ENCODE measurements around the gene HPSE2.

Gene HPSE2

GRCh38 chr10:98919899-98920298 is 315.8 kb downstream of the HPSE2 start:
- Histone ChIP-seq H3K9ac (ENCODE audit: low read length) (no peak overlapping the region), H2AFZ (ENCODE audit: low read depth, low read length) (no peak overlapping the region), H3K27ac (ENCODE audit: low read length) (no peak overlapping the region), H3K4me3 (ENCODE audit: low read length) (no peak overlapping the region), H3K9me3 (ENCODE audit: insufficient read depth, low read length) (no peaks in the 10 kb centered on the region), H3K4me2 (ENCODE audit: low read length) (no peak overlapping the region), H4K20me1 (ENCODE audit: insufficient read depth, low read length) (no peaks in the 10 kb centered on the region), H3K79me2 (ENCODE audit: low read length) (no peaks in the 10 kb centered on the region), H3K36me3 (replicated peaks; ENCODE audit: low read depth, low read length) (no peaks in the 10 kb centered on the region), H3K4me1 (ENCODE audit: low read length) (no peaks in the 10 kb centered on the region), H3K27me3 (ENCODE audit: low read depth, low read length) (no peaks in the 10 kb centered on the region)
- TF ChIP-seq CTCF (IDR thresholded peaks at IDR 0.05; ENCODE audit: low read depth, low read length) (no peak), EZH2phosphoT487 (IDR thresholded peaks at IDR 0.05; ENCODE audit: low read depth) (no peak)

GRCh38 chr10:98917828-98918227 is 317.8 kb downstream of the HPSE2 start:
- Histone ChIP-seq H3K27ac (ENCODE audit: low read length) (no peak overlapping the region), H3K36me3 (replicated peaks; ENCODE audit: low read depth, low read length) (no peaks in the 10 kb centered on the region), H3K4me2 (ENCODE audit: low read length) (no peak overlapping the region), H3K27me3 (ENCODE audit: low read depth, low read length) (no peaks in the 10 kb centered on the region), H3K79me2 (ENCODE audit: low read length) (no peaks in the 10 kb centered on the region), H3K9ac (ENCODE audit: low read length) (no peak overlapping the region), H2AFZ (ENCODE audit: low read depth, low read length) (no peak overlapping the region), H3K4me3 (ENCODE audit: low read length) (no peak overlapping the region), H3K9me3 (ENCODE audit: insufficient read depth, low read length) (no peaks in the 10 kb centered on the region), H4K20me1 (ENCODE audit: insufficient read depth, low read length) (no peaks in the 10 kb centered on the region), H3K4me1 (ENCODE audit: low read length) (no peaks in the 10 kb centered on the region)
- TF ChIP-seq EZH2phosphoT487 (IDR thresholded peaks at IDR 0.05; ENCODE audit: low read depth) (no peak), CTCF (IDR thresholded peaks at IDR 0.05; ENCODE audit: low read depth, low read length) (no peak)

- H3K27me3 ChIP-seq (ENCODE audit: low read depth, low read length): no peaks in the 10 kb centered on the region
- H3K4me2 ChIP-seq (ENCODE audit: low read length): no peak overlapping the region
- H3K27ac ChIP-seq (ENCODE audit: low read length): no peak overlapping the region
- TF ChIP-seq EZH2phosphoT487 (IDR thresholded peaks at IDR 0.05; ENCODE audit: low read depth) (no peak), CTCF (IDR thresholded peaks at IDR 0.05; ENCODE audit: low read depth, low read length) (no peak)
- no peak overlapping the region for H3K9ac ChIP-seq (ENCODE audit: low read length)
- H2AFZ ChIP-seq (ENCODE audit: low read depth, low read length): no peak overlapping the region
- no peaks in the 10 kb centered on the region for H3K36me3 ChIP-seq (replicated peaks; ENCODE audit: low read depth, low read length)
- no peaks in the 10 kb centered on the region for H3K79me2 ChIP-seq (ENCODE audit: low read length)
- no peaks in the 10 kb centered on the region for H4K20me1 ChIP-seq (ENCODE audit: insufficient read depth, low read length)
- no peaks in the 10 kb centered on the region for H3K9me3 ChIP-seq (ENCODE audit: insufficient read depth, low read length)
- no peak overlapping the region for H3K4me3 ChIP-seq (ENCODE audit: low read length)
- H3K4me1 ChIP-seq (ENCODE audit: low read length): no peaks in the 10 kb centered on the region
These were observed 319.0 kb downstream of the HPSE2 start for GRCh38 chr10:98916526-98917125.

GRCh38 chr10:98915911-98916310 is 319.7 kb downstream of the HPSE2 start:
- Histone ChIP-seq H3K4me3 (ENCODE audit: low read length) (no peak overlapping the region), H3K27ac (ENCODE audit: low read length) (no peak overlapping the region), H3K9me3 (ENCODE audit: insufficient read depth, low read length) (no peaks in the 10 kb centered on the region), H3K36me3 (replicated peaks; ENCODE audit: low read depth, low read length) (no peaks in the 10 kb centered on the region), H3K4me2 (ENCODE audit: low read length) (no peak overlapping the region), H3K79me2 (ENCODE audit: low read length) (no peaks in the 10 kb centered on the region), H3K9ac (ENCODE audit: low read length) (no peak overlapping the region), H3K4me1 (ENCODE audit: low read length) (no peaks in the 10 kb centered on the region), H2AFZ (ENCODE audit: low read depth, low read length) (no peak overlapping the region), H3K27me3 (ENCODE audit: low read depth, low read length) (no peaks in the 10 kb centered on the region), H4K20me1 (ENCODE audit: insufficient read depth, low read length) (no peaks in the 10 kb centered on the region)
- TF ChIP-seq CTCF (IDR thresholded peaks at IDR 0.05; ENCODE audit: low read depth, low read length): no peak
